ENCODE measurements around the gene PGS1. TPM values are rescaled to one million over a fixed set of nuclear protein-coding genes. Genes with fewer than 3 reads are reported as not detected.

PGS1 gene
- total RNA-seq, 1 donor from 2014 or later, result 35.6 TPM

- Histone ChIP-seq H3K4me3 (no peak overlapping the region), H3K4me1 (peaks cover 34% of the 10 kb centered on the region), H3K36me3 (no peaks in the 10 kb centered on the region), H3K27ac (no peak overlapping the region), H3K27me3 (no peaks in the 10 kb centered on the region), H3K9me3 (no peaks in the 10 kb centered on the region)
- intact Hi-C loops (cut with DNase I), result no loop called here
- no peak for DNase-seq (ENCODE audit: extremely low spot score in 2 of 2)
- TF ChIP-seq CTCF (IDR thresholded peaks at IDR 0.05), result no peak
- no peak for TF ChIP-seq POLR2A (IDR thresholded peaks at IDR 0.05)
- TF ChIP-seq POLR2AphosphoS5 (IDR thresholded peaks at IDR 0.05; ENCODE audit: insufficient read depth in 1 of 2, low read depth in 1 of 2), result no peak
Observed at GRCh38 chr17:78345791-78346494, 32.5 kb upstream of the PGS1 start.

- H3K9me3 ChIP-seq, result no peaks in the 10 kb centered on the region
- intact Hi-C loops (cut with DNase I), result no loop called here
- H3K4me1 ChIP-seq, result peaks cover 42% of the 10 kb centered on the region
- no peak for TF ChIP-seq POLR2A (IDR thresholded peaks at IDR 0.05)
- H3K27ac ChIP-seq, result no peak overlapping the region
- no peak overlapping the region for H3K4me3 ChIP-seq
- no peaks in the 10 kb centered on the region for H3K36me3 ChIP-seq
- H3K27me3 ChIP-seq, result no peaks in the 10 kb centered on the region
- no peak for DNase-seq (ENCODE audit: extremely low spot score in 2 of 2)
Observed at GRCh38 chr17:78346605-78347250, 31.7 kb upstream of the PGS1 start.

DNA sequence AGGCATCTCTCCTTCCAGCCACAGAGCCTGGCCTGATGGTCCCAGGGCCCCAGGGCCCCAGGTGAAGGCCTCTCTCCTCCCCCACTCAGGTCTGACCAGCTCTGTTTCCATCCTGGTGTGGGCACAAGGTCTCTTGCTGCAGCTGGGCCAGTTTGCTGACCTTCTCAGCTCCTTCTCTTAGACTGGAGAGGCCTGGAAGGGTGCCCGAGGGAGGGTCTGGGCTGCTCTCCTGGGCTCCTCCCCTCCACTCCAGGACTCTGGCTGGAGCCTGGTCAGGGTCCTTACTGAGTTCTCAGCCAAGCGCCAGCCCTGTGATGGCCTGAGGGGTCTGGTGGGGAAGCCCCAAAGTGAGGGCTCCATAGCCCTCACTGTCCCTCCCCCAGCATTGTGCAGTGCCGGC is 31.0 kb upstream of the PGS1 start:
- Histone ChIP-seq H3K27ac (no peak overlapping the region), H3K4me1 (peaks cover 43% of the 10 kb centered on the region)
- TF ChIP-seq POLR2AphosphoS5 (IDR thresholded peaks at IDR 0.05; ENCODE audit: insufficient read depth in 1 of 2, low read depth in 1 of 2) (no peak), CTCF (IDR thresholded peaks at IDR 0.05) (no peak), POLR2A (IDR thresholded peaks at IDR 0.05) (no peak)

DNA sequence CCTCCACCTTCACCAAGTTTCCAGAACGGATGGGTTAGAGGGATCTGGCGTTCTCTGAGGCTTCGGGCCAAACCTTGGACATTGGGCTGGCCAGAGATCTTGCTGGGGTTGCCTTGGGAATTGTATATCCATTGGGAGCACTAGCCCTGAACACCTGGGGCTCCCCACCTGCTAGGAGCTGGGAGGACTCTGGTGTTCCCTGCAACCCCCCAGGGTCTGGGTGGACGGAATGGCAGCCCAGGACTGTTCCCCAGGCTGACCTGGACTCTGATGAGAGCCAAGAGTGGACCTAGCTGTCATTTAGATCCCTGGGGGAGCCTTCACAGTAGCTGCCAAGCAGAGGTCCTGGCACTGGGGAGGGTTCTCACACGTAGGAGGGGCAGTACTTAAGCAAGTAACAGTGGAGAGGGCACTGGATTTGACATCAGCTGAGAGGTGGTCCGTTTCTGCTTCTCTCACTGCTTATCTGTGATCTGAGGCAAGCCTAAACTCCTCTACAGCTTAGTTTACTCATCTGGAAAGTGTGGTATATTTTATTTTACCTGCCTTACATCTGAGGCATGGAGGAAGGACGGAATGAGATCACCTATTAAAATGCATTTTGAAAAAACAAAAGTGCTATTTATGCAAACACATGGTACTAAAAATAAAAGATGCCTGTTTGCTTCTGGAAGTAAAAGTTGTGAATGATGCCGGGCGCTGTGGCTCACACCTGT is 30.2 kb upstream of the PGS1 start:
- Histone ChIP-seq H3K4me3 (no peak overlapping the region), H3K36me3 (no peaks in the 10 kb centered on the region), H3K9me3 (no peaks in the 10 kb centered on the region), H3K4me1 (peaks cover 39% of the 10 kb centered on the region), H3K27me3 (no peaks in the 10 kb centered on the region), H3K27ac (no peak overlapping the region)
- no peak for DNase-seq (ENCODE audit: extremely low spot score in 2 of 2)
- TF ChIP-seq CTCF (IDR thresholded peaks at IDR 0.05), result no peak
- TF ChIP-seq POLR2A (IDR thresholded peaks at IDR 0.05), result no peak
- TF ChIP-seq POLR2AphosphoS5 (IDR thresholded peaks at IDR 0.05; ENCODE audit: insufficient read depth in 1 of 2, low read depth in 1 of 2), result no peak
- intact Hi-C loops (cut with DNase I), result no loop called here

More for the DNA sequence above, 31.0 kb upstream of the PGS1 start:
- intact Hi-C loops (cut with DNase I), result no loop called here
- Histone ChIP-seq H3K27me3 (no peaks in the 10 kb centered on the region), H3K9me3 (no peaks in the 10 kb centered on the region), H3K36me3 (no peaks in the 10 kb centered on the region), H3K4me3 (no peak overlapping the region)
- no peak for DNase-seq (ENCODE audit: extremely low spot score in 2 of 2)

DNA sequence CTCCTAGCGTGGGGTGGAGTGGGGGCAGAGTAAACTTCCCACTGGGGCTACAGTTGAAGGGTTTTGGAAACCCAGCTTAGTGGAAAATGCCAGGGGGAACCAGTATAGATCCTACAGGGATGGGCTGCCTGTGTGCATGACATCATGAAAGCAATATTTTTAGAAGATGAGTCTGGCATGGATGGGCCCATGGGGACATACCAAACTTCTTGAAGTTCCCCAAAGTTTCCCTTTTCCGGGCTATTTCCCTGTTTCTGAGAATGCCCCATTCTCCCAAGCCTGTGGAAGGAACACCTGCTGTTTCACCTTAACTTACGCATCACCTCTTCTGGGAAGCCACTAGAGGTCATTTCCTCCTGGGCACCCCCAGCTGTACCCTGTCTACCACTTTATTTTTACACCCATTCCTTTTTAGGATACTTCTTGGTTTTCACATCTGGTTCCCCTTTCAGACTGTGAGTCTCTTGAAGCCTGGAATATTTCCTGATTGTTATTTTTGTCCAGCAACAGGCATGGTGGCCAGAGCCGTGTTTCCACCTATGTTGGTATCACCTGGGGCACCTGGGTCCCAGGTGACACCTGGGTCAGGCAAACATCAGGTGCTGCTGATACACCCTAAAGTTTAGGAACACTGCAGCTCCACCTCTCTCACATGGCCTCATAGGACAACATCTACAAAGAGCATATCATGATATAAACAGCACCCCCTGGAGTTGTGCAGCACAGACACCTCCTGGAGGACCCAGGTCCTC is 28.4 kb upstream of the PGS1 start:
- no peaks in the 10 kb centered on the region for H3K27me3 ChIP-seq
- H3K36me3 ChIP-seq, result no peaks in the 10 kb centered on the region
- no peak for DNase-seq (ENCODE audit: extremely low spot score in 2 of 2)
- intact Hi-C loops (cut with DNase I), result loop anchor here (2.0 kb wide), 1 partner anchor 35 kb away; no protein-coding TSS in a partner anchor
- TF ChIP-seq POLR2AphosphoS5 (IDR thresholded peaks at IDR 0.05; ENCODE audit: insufficient read depth in 1 of 2, low read depth in 1 of 2), result no peak
- TF ChIP-seq POLR2A (IDR thresholded peaks at IDR 0.05), result no peak
- no peak overlapping the region for H3K27ac ChIP-seq
- H3K4me3 ChIP-seq, result no peak overlapping the region
- no peaks in the 10 kb centered on the region for H3K9me3 ChIP-seq
- peaks cover 40% of the 10 kb centered on the region for H3K4me1 ChIP-seq
